ENCODE data around the gene SLC25A48. TPM values are rescaled to one million over a fixed set of nuclear protein-coding genes. Genes with fewer than 3 reads are reported as not detected.

SLC25A48 gene
- total RNA-seq, 1 experiment from 2014 or later = not detected

- DNase-seq (ENCODE audit: low spot score) = no peak
- H3K9me3 ChIP-seq (ENCODE audit: low read depth, low read length, poor library complexity, severe bottlenecking) = no peaks in the 10 kb centered on the region
- ChIA-PET POLR2A (ENCODE audit: low non-redundant PET) (no interaction called here), CTCF (no interaction called here)
- no peaks in the 10 kb centered on the region for H3K36me3 ChIP-seq (ENCODE audit: insufficient read depth, low read length, poor library complexity, severe bottlenecking)
- intact Hi-C loops (cut with micrococcal nuclease; ENCODE audit: unreplicated experiment) = loop anchor here (10.0 kb wide), 1 partner anchor 890 kb away; no protein-coding TSS in a partner anchor
- no peak overlapping the region for H3K27ac ChIP-seq (ENCODE audit: low read depth, low read length, poor library complexity, severe bottlenecking)
- H3K27me3 ChIP-seq (replicated peaks; ENCODE audit: insufficient read depth, low read depth, low read length, poor library complexity) = peaks cover 37% of the 10 kb centered on the region
- TF ChIP-seq CTCF (conservative IDR thresholded peaks at IDR 0.05; ENCODE audit: low read depth, low read length) = no peak
- TF ChIP-seq EZH2 (IDR thresholded peaks at IDR 0.05; ENCODE audit: borderline replicate concordance, low read depth, low read length, poor library complexity, severe bottlenecking) = no peak
- BruUV-seq (replicated peaks) = no TSS peak
- H3K4me1 ChIP-seq (ENCODE audit: insufficient read depth, low read length, poor library complexity, severe bottlenecking) = no peaks in the 10 kb centered on the region
- no peak overlapping the region for H3K4me3 ChIP-seq (ENCODE audit: low read depth, low read length, poor library complexity, severe bottlenecking)
Measured at GRCh38 chr5:135885031-135885430, 50.6 kb downstream of the SLC25A48 start.

GRCh38 chr5:135886136-135886535, 51.7 kb downstream of the SLC25A48 start:
- CTCF ChIA-PET = no interaction called here
- H3K27ac ChIP-seq (ENCODE audit: low read depth, low read length, poor library complexity, severe bottlenecking) = no peak overlapping the region
- intact Hi-C loops (cut with micrococcal nuclease; ENCODE audit: unreplicated experiment) = loop anchor here (2.0 to 10.0 kb wide), 2 partner anchors 539 to 889 kb away; no protein-coding TSS in a partner anchor
- no peak overlapping the region for H3K4me3 ChIP-seq (ENCODE audit: low read depth, low read length, poor library complexity, severe bottlenecking)
- H3K4me1 ChIP-seq (ENCODE audit: insufficient read depth, low read length, poor library complexity, severe bottlenecking) = no peaks in the 10 kb centered on the region
- BruUV-seq (replicated peaks) = no TSS peak
- POLR2A ChIA-PET (ENCODE audit: low non-redundant PET) = no interaction called here
- no peak for DNase-seq (ENCODE audit: low spot score)
- H3K27me3 ChIP-seq (replicated peaks; ENCODE audit: insufficient read depth, low read depth, low read length, poor library complexity) = peaks cover 30% of the 10 kb centered on the region
- no peaks in the 10 kb centered on the region for H3K9me3 ChIP-seq (ENCODE audit: low read depth, low read length, poor library complexity, severe bottlenecking)
- no peaks in the 10 kb centered on the region for H3K36me3 ChIP-seq (ENCODE audit: insufficient read depth, low read length, poor library complexity, severe bottlenecking)
- TF ChIP-seq EZH2 (IDR thresholded peaks at IDR 0.05; ENCODE audit: borderline replicate concordance, low read depth, low read length, poor library complexity, severe bottlenecking) = no peak

GRCh38 chr5:135887447-135887864, 53.0 kb downstream of the SLC25A48 start:
- TF ChIP-seq EZH2 (IDR thresholded peaks at IDR 0.05; ENCODE audit: borderline replicate concordance, low read depth, low read length, poor library complexity, severe bottlenecking) (no peak), CTCF (conservative IDR thresholded peaks at IDR 0.05; ENCODE audit: low read depth, low read length) (peak; percentile 87)
- Histone ChIP-seq H3K27ac (ENCODE audit: low read depth, low read length, poor library complexity, severe bottlenecking) (no peak overlapping the region), H3K4me1 (ENCODE audit: insufficient read depth, low read length, poor library complexity, severe bottlenecking) (no peaks in the 10 kb centered on the region), H3K27me3 (replicated peaks; ENCODE audit: insufficient read depth, low read depth, low read length, poor library complexity) (peaks cover 18% of the 10 kb centered on the region), H3K4me3 (ENCODE audit: low read depth, low read length, poor library complexity, severe bottlenecking) (no peak overlapping the region), H3K9me3 (ENCODE audit: low read depth, low read length, poor library complexity, severe bottlenecking) (no peaks in the 10 kb centered on the region), H3K36me3 (ENCODE audit: insufficient read depth, low read length, poor library complexity, severe bottlenecking) (no peaks in the 10 kb centered on the region)
- DNase-seq (ENCODE audit: low spot score) = peak; percentile 77
- BruUV-seq (replicated peaks) = no TSS peak
- ChIA-PET CTCF (interaction anchor here (1.7 kb wide), 1 partner anchor 325 kb away, joined by 3 read pairs; no protein-coding TSS in a partner anchor), POLR2A (ENCODE audit: low non-redundant PET) (no interaction called here)
- intact Hi-C loops (cut with micrococcal nuclease; ENCODE audit: unreplicated experiment) = loop anchor here (1.0 to 10.0 kb wide), 6 partner anchors 175 to 887 kb away; no protein-coding TSS in a partner anchor

Data from A673 (cell line).